Ectodermal cell (in vitro differentiated cells): ENCODE measurements around the gene SUGP2.

Source experiments
- H3K27ac ChIP-seq: 2 replicates; pipeline ENCODE4 v1.7.0; 2013; ENCODE audit warnings: mild to moderate bottlenecking, low read depth, low read length; ENCODE audit not compliant: insufficient read depth, poor library complexity, severe bottlenecking
- H3K27me3 ChIP-seq: 2 replicates; pipeline ENCODE4 v1.7.0; 2013; ENCODE audit warnings: mild to moderate bottlenecking, low read length; ENCODE audit not compliant: insufficient read depth, control insufficient read depth, poor library complexity, severe bottlenecking
- H3K36me3 ChIP-seq: one replicate; pipeline ENCODE4 v1.7.0; 2013; ENCODE audit warnings: low read length; ENCODE audit not compliant: control insufficient read depth, insufficient read depth
- H3K4me1 ChIP-seq: one replicate; pipeline ENCODE4 v1.7.0; 2013; ENCODE audit warnings: low read length; ENCODE audit not compliant: control insufficient read depth, insufficient read depth
- H3K4me3 ChIP-seq: 2 replicates; pipeline ENCODE4 v1.7.0; 2013; ENCODE audit warnings: low read depth, low read length, control low read depth; ENCODE audit not compliant: insufficient read depth
- H3K9me3 ChIP-seq: 2 replicates; pipeline ENCODE4 v1.7.0; 2013; ENCODE audit warnings: mild to moderate bottlenecking, low read length, moderate library complexity; ENCODE audit not compliant: control insufficient read depth
- WGBS, 2 experiments: methylation state at CpG; one replicate each; pipeline ENCODE4 v1.1.7; 2013; ENCODE audit warnings: missing lambda C conversion rate in 2 of 2; 5-methylcytosine and 5-hydroxymethylcytosine counted together

SUGP2 gene

DNA sequence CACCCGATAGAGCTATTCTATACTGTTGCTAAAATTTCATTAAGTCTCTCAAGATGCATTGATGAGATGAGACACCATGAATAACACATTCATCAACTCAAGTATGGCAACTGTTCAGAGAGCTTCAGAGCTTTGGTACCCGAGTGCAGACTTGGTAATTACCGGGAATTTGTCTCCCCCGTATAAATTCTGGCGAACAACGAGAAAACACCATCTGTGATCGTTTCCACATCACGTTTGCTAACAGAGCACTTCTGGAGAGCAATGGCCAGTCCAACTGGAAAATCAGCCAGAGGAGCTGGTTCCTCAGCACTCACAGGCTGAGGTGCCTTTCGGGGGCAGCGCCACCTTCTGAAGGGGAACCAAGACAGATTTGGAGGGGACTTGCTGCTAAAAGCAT, 40.2 kb downstream of the SUGP2 start:
- Histone ChIP-seq H3K4me1 (peaks cover 7% of the 10 kb centered on the region), H3K27ac (no peak overlapping the region), H3K4me3 (no peak overlapping the region), H3K36me3 (peaks cover 24% of the 10 kb centered on the region), H3K9me3 (no peaks in the 10 kb centered on the region), H3K27me3 (no peaks in the 10 kb centered on the region)
- WGBS, 2 experiments, result 94 to 96% methylated on average over 10 of the region's 10 CpGs

DNA sequence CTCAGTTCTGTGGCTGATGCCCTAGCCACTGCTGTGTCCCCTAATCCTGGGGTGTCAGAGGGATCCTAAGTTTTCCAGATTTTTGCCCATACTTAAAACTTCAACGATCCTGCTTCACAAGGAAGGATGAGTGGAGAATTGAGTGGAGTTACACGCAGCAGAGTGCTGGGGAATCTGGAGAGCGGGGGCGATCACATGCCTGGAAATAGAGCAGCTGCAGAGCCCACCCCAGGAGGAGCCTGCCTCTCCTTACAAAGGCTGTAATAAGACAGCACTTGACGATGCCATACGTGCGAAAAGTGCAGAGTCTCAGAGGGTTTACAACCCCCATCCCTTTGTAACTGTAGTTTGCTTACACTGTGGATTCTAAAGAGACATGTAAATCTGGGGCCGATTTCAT, 40.6 kb downstream of the SUGP2 start:
- WGBS, 2 experiments, result 94 to 95% methylated on average over 8 of the region's 8 CpGs
- H3K36me3 ChIP-seq, result peaks cover 23% of the 10 kb centered on the region

DNA sequence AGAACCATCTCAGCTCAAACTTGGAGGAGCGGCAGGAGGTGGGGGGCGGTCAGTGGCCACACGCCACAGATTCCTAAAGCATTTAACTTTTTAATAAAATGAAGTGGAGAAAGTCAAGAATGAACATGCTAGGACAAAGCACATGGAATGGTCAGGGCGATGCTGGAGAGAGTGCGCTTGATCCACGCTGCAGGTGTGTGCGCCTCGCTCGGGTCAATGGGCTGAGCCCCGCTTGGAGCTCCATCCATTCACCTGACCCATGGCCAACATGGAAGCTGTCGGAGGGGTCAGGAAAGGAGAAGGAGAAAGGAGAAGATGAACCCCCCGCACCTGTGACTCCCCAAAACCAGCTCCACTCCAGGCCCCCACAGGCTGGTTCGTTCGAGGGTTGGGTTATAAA, 41.8 kb downstream of the SUGP2 start:
- Histone ChIP-seq H3K9me3 (no peaks in the 10 kb centered on the region), H3K27me3 (peaks cover 3% of the 10 kb centered on the region), H3K4me1 (no peaks in the 10 kb centered on the region), H3K36me3 (peaks cover 23% of the 10 kb centered on the region), H3K4me3 (no peak overlapping the region), H3K27ac (no peak overlapping the region)
- WGBS, 2 experiments, result 95 to 98% methylated on average over 14 of the region's 14 CpGs

More for the DNA sequence above, 40.6 kb downstream of the SUGP2 start:
- Histone ChIP-seq H3K27ac (no peak overlapping the region), H3K4me1 (peaks cover 7% of the 10 kb centered on the region), H3K4me3 (no peak overlapping the region), H3K27me3 (no peaks in the 10 kb centered on the region), H3K9me3 (no peaks in the 10 kb centered on the region)

DNA sequence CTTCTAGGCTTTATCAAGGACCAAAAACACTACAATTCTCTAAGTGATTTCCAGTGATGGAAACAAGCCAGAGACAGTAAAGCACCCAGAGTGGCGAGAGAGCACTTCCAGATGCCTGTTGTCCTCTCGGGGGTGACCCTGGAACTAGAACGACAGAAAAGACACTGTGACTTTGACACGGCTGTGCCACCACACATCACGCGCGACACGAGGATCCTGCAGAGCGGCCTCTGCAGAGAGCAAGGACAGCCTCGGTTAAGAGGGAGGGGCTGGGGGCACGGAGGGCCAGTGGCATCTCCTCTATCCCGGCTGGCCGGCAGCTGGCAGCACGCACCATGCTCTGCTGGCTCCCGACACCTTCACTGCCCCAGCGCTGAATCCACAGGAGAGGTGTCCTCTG, 42.3 kb downstream of the SUGP2 start:
- H3K4me1 ChIP-seq, result no peaks in the 10 kb centered on the region
- no peak overlapping the region for H3K4me3 ChIP-seq
- H3K36me3 ChIP-seq, result peaks cover 23% of the 10 kb centered on the region
- peaks cover 3% of the 10 kb centered on the region for H3K27me3 ChIP-seq
- 94 to 95% methylated on average over 16 of the region's 16 CpGs for WGBS, 2 experiments
- no peak overlapping the region for H3K27ac ChIP-seq
- no peaks in the 10 kb centered on the region for H3K9me3 ChIP-seq

DNA sequence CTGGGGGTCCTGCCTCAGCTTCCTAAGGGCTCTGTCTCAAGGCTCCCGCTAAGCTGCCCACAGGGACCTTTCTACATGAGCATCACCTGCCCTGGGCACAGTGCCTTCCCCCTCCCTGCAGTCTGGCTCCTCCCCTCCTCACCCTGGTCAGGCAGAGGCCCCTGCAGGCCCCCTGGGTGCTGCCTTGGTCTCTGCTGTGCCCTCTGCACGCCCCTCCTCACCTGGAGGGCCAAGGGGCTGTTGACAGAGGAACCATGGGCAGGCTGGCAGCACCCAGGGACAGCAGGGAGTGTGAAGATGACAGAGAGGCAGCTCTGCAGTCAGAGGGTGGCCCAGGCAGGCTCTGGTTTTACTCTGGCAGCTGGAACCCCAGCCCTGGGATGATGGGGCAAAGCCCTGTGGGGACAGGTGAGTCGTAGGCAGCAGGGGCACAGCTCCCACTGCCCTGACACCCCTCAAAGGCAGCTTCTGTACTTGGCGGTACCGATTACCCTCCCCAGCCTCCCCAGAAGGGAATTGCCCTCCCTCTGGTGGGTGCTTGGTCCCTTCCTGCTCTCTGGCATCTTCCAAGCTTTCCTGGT, 43.1 kb downstream of the SUGP2 start:
- peaks cover 23% of the 10 kb centered on the region for H3K36me3 ChIP-seq
- no peaks in the 10 kb centered on the region for H3K9me3 ChIP-seq
- H3K4me3 ChIP-seq, result no peak overlapping the region
- H3K4me1 ChIP-seq, result no peaks in the 10 kb centered on the region
- H3K27me3 ChIP-seq, result peaks cover 3% of the 10 kb centered on the region
- no peak overlapping the region for H3K27ac ChIP-seq
- 80 to 86% methylated on average over 5 of the region's 5 CpGs for WGBS, 2 experiments

DNA sequence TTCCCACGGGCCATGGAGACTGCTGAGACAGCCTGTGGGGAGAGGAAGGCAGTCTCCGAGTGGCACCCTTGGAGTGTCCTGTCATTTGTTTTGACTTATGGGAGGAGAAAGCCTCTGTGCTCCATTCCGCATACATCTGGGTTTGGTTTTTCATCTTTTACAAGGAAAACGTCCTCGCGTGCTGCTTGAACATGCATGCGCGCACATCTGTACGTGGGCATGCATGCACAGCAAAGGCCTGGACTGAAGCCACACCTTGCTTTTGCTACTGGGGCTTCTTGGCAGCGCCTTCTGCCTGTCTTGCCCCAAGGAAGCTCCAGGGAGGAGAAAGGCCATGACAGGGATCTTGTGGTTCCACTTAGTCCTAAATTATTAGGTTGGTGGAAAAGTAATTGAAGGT, 44.0 kb downstream of the SUGP2 start:
- H3K9me3 ChIP-seq, result no peaks in the 10 kb centered on the region
- H3K36me3 ChIP-seq, result peaks cover 19% of the 10 kb centered on the region
- H3K4me1 ChIP-seq, result no peaks in the 10 kb centered on the region
- no peak overlapping the region for H3K27ac ChIP-seq
- peaks cover 5% of the 10 kb centered on the region for H3K27me3 ChIP-seq
- H3K4me3 ChIP-seq, result no peak overlapping the region
- 90% methylated on average over 10 of the region's 10 CpGs for WGBS, 2 experiments

DNA sequence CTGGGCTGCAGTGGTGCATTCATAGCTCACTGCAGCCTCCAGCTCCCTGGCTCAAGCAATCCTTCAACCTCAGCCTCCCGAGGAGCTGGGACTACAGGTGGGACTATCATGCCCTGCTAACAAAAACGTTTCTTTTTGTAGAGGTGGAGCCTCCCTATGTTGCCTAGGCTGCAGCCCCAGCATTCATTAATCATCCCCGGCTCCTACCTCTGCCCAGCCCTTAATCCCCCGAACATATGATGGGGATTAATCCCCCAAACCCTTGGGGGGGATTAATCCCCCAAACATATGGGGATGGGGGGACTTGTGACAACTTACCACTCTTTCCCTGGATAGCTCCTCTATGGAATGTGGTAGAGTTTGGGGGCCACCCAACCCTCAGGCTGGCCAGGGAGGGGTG, 45.9 kb downstream of the SUGP2 start:
- Histone ChIP-seq H3K4me1 (no peaks in the 10 kb centered on the region), H3K36me3 (peaks cover under 1% of the 10 kb centered on the region), H3K27me3 (peaks cover 10% of the 10 kb centered on the region), H3K4me3 (no peak overlapping the region), H3K9me3 (no peaks in the 10 kb centered on the region), H3K27ac (no peak overlapping the region)
- 62 to 73% methylated on average over 3 to 4 of the region's 4 CpGs for WGBS, 2 experiments

DNA sequence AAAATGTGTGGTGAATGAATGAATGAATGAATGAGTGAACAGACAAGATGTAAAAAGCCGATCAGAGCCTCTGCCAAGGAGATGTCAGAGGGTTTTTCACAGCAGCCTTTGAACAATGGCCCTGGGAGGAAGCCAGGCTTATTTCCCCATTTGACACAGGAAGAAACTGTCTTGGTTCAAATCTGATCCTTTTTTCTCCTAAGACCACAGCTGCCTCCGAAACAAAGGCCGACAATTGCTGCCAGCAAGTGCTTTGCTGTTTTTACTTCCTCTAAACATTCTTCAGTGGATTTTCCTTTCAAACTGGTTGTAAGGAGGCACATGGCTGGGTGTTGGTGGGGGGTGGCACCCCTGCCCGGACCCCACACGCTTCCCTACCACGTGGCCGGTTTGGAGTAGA, 48.1 kb downstream of the SUGP2 start:
- no peaks in the 10 kb centered on the region for H3K9me3 ChIP-seq
- no peak overlapping the region for H3K4me3 ChIP-seq
- 61 to 70% methylated on average over 7 of the region's 7 CpGs for WGBS, 2 experiments
- no peaks in the 10 kb centered on the region for H3K4me1 ChIP-seq
- no peak overlapping the region for H3K27ac ChIP-seq
- H3K36me3 ChIP-seq, result no peaks in the 10 kb centered on the region
- peaks cover 10% of the 10 kb centered on the region for H3K27me3 ChIP-seq

DNA sequence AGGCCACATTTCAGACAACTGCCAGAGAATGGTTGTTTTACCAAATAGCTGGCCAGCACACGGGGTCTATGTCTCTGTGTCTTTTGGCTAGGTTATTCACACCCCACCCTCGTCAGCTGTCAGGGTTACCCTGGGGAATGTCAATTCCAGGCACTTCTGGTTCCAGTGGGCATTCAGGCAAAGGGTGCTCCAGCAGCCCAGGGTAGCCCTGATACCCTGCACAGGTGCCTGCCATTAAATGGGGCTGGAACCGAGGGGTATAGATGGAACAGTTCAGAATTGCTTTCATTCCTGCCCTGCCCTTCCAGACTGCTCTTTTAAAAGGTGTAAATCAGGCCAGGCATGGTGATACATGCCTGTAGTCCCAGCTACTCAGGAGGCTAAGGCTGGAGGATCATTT, 49.1 kb downstream of the SUGP2 start:
- Histone ChIP-seq H3K36me3 (no peaks in the 10 kb centered on the region), H3K4me3 (no peak overlapping the region), H3K9me3 (no peaks in the 10 kb centered on the region), H3K27ac (no peak overlapping the region), H3K4me1 (no peaks in the 10 kb centered on the region), H3K27me3 (peaks cover 10% of the 10 kb centered on the region)
- WGBS, 2 experiments, result 90 to 91% methylated on average over 3 of the region's 3 CpGs

DNA sequence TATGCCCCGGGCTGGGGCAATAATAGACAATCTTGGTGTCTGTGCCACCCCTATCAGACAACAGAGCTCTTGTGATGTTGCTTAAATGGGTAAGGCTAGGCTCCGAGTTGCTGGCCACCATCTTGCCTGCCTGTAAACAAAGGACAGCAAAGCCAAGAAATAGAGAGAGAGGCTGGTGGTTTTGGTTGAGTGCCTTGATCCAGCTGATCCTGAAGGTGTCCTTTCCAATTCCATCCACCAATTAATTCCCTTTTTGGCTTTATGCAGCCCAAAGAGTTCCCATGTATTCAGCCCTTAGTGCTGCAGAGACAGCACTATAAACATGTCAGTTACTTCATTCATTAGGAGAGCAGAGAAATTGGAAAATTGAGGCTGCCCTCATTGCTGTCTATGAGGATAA, 50.6 kb downstream of the SUGP2 start:
- Histone ChIP-seq H3K9me3 (no peaks in the 10 kb centered on the region), H3K4me3 (no peak overlapping the region), H3K4me1 (no peaks in the 10 kb centered on the region), H3K27ac (no peak overlapping the region), H3K36me3 (no peaks in the 10 kb centered on the region), H3K27me3 (peaks cover 10% of the 10 kb centered on the region)
- WGBS, 2 experiments, result 78 to 90% methylated on average over 2 of the region's 2 CpGs
